ENCODE results near the gene UBE2QL1. TPM values are rescaled to one million over a fixed set of nuclear protein-coding genes. Genes with fewer than 3 reads are reported as not detected.

The UBE2QL1 gene
- total RNA-seq (1.6 and 1.7 TPM in 2 replicates), polyA plus RNA-seq (0.32 and 0.33 TPM in 2 replicates), polyA minus RNA-seq (0.43 and 0.60 TPM in 2 replicates)
- 0.19 TPM for total RNA-seq (2013)

- DNase-seq (peak; percentile 62), ATAC-seq (ENCODE audit: low read depth) (peak; percentile 64)
- Histone ChIP-seq H3K4me2 (replicated peaks; ENCODE audit: low read depth, low read length, poor library complexity, severe bottlenecking) (peak within 1 kb of the TSS; percentile 79), H3K9ac (ENCODE audit: low read length) (peak within 1 kb of the TSS; percentile 46), H3K4me3 (ENCODE audit: control extremely low read depth in 1 of 5, extremely low read depth in 1 of 5, insufficient read depth in 1 of 5, low read depth in 2 of 5, low read length in 4 of 5) (peak within 1 kb of the TSS in 4 of 5 experiments; percentile 8 to 59 (median 46)), H3K27me3 (replicated peaks in 1 of 4; ENCODE audit: control extremely low read depth in 1 of 4, control insufficient read depth in 3 of 4, insufficient read depth in 4 of 4, low read length in 3 of 4) (peaks cover 0 to 33% (median 19%) of the 10 kb centered on the region in 4 experiments), H3K79me2 (ENCODE audit: control insufficient read depth, insufficient read depth, low read length) (no peaks in the 10 kb centered on the region), H2AFZ (ENCODE audit: insufficient read depth, low read depth, low read length, poor library complexity, severe bottlenecking) (peak within 1 kb of the TSS; percentile 43), H4K20me1 (ENCODE audit: control insufficient read depth, insufficient read depth, low read length, poor library complexity, severe bottlenecking) (no peaks in the 10 kb centered on the region), H3K27ac (ENCODE audit: low read length in 2 of 2) (no peak within 1 kb of the TSS), H3K9me3 (ENCODE audit: control extremely low read depth in 1 of 3, control insufficient read depth in 2 of 3, insufficient read depth in 1 of 3, low read length in 2 of 3) (peaks cover 0 to 19% (median 0%) of the 10 kb centered on the region in 3 donors), H3K4me1 (ENCODE audit: control insufficient read depth in 2 of 2, insufficient read depth in 2 of 2, low read length in 2 of 2) (peaks cover 10 to 14% of the 10 kb centered on the region in 2 donors), H3K36me3 (replicated peaks in 1 of 2; ENCODE audit: control extremely low read depth in 1 of 2, control insufficient read depth in 1 of 2, extremely low read depth in 1 of 2, insufficient read depth in 2 of 2, low read length in 1 of 2) (no peaks in the 10 kb centered on the region)
- peaks cover 40% of the 10 kb centered on the region for H3K27me3 Mint-ChIP-seq
- WGBS (ENCODE audit: insufficient coverage) = 2% methylated on average over 103 of the region's 103 CpGs
- intact Hi-C loops (cut with micrococcal nuclease) = loop anchor here (2.0 kb wide), 1 partner anchor 36 kb away; no protein-coding TSS in a partner anchor
- peak within 1 kb of the TSS; percentile 22 for H3K27ac Mint-ChIP-seq
- ChIA-PET CTCF (no interaction called here), POLR2A (no interaction called here)
- TF ChIP-seq EZH2 (IDR thresholded peaks at IDR 0.05; ENCODE audit: borderline replicate concordance, insufficient read depth, low read depth, low read length, poor library complexity, severe bottlenecking) = no peak
- no peak for TF ChIP-seq CTCF (IDR thresholded peaks at IDR 0.05)
- no peaks in the 10 kb centered on the region for H3K9me3 Mint-ChIP-seq (ENCODE audit: insufficient read depth)
- H3K4me3 Mint-ChIP-seq = peak within 1 kb of the TSS; percentile 88
- H3K4me1 Mint-ChIP-seq = peaks cover 14% of the 10 kb centered on the region
Observed at GRCh38 chr5:6448622-6449464, at the start of gene UBE2QL1. TSS of gene UBE2QL1 (plus strand) at chr5:6448859. CDS start at chr5:6448894, 35 bp downstream.
